Measurements from ENCODE around the gene RAB3GAP2.

RAB3GAP2 gene

DNA sequence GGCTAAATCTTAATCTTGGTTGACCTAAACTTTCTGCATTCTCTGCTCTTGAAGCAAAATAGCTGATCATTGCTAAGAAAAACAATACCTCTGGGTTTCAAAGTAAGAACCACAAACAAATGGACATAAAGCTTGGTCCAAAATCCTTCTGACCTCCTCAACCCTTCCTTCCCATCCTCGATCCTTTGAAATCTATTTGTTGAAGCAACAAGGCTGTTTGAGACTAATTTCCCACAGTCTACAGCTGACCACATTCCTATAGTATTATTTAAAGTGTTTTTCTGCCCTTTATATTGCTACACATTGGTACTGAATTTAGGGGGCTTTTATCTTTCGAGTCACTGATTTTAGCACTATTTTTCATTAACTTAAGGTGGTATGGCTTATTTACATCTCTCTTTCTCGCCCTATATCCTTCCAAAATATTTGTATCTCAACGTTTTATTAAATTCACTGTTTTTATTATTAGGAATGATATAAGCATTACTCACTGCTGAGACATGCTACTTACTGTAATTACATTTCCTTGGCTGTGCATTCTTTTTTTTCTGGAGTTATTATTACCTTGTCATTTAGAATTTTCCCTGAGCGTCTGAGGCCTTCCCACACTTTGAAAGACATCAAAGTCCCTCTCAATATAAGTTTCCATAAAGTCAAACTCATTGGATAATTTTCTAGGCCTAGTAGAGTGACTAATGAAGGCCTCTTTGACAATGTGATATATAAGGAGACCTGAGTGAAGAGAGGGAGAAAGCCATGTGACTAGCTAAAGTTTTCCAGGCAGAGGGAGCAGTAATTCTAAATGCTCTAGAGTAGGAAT lies 73.9 kb downstream of the RAB3GAP2 start:
- Histone ChIP-seq H3K27me3 (ENCODE audit: insufficient read depth, insufficient read length) (no peaks in the 10 kb centered on the region), H3K4me3 (ENCODE audit: insufficient read length, low read depth) (no peak overlapping the region), H3K9ac (ENCODE audit: insufficient read length, low read depth) (no peak overlapping the region), H3K9me3 (ENCODE audit: insufficient read depth, low read length) (no peaks in the 10 kb centered on the region), H3K4me1 (ENCODE audit: insufficient read depth, insufficient read length) (no peaks in the 10 kb centered on the region), H3K36me3 (ENCODE audit: insufficient read depth, insufficient read length, low read length) (peaks cover 70% of the 10 kb centered on the region)
- no peak for DNase-seq (ENCODE audit: low read depth, low spot score)
- no peak for TF ChIP-seq YY1 (IDR thresholded peaks at IDR 0.05; ENCODE audit: insufficient read depth, insufficient read length)
- TF ChIP-seq SUZ12 (IDR thresholded peaks at IDR 0.05; ENCODE audit: extremely low read depth, insufficient read depth, insufficient read length), result no peak
- TF ChIP-seq ZNF274 (IDR thresholded peaks at IDR 0.05; ENCODE audit: low read depth, low read length), result no peak

DNA sequence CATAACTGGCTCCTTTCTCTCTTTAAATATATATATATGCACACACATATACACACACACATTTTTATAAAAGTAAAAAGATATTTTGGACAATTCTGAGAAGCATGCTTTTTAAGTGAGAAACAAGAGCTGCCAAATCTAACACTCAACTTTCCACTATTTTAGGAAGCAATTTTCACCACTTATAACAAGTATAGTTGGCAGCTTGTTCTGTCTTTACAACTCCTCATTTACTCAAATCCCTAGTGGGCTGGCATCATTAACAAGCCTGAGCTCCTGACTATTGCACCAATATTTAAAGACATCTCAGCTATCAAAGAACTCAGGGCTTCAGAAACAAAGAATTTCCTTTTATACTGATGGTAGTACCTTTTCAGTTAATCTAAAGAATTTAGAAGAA lies 76.6 kb downstream of the RAB3GAP2 start:
- Histone ChIP-seq H3K4me1 (ENCODE audit: insufficient read depth, insufficient read length) (no peaks in the 10 kb centered on the region), H3K36me3 (ENCODE audit: insufficient read depth, insufficient read length, low read length) (peaks cover 71% of the 10 kb centered on the region), H3K4me3 (ENCODE audit: insufficient read length, low read depth) (no peak overlapping the region), H3K27me3 (ENCODE audit: insufficient read depth, insufficient read length) (no peaks in the 10 kb centered on the region), H3K9me3 (ENCODE audit: insufficient read depth, low read length) (no peaks in the 10 kb centered on the region), H3K9ac (ENCODE audit: insufficient read length, low read depth) (no peak overlapping the region)
- TF ChIP-seq SUZ12 (IDR thresholded peaks at IDR 0.05; ENCODE audit: extremely low read depth, insufficient read depth, insufficient read length) (no peak), ZNF274 (IDR thresholded peaks at IDR 0.05; ENCODE audit: low read depth, low read length) (no peak), YY1 (IDR thresholded peaks at IDR 0.05; ENCODE audit: insufficient read depth, insufficient read length) (no peak)
- DNase-seq (ENCODE audit: low read depth, low spot score), result no peak

DNA sequence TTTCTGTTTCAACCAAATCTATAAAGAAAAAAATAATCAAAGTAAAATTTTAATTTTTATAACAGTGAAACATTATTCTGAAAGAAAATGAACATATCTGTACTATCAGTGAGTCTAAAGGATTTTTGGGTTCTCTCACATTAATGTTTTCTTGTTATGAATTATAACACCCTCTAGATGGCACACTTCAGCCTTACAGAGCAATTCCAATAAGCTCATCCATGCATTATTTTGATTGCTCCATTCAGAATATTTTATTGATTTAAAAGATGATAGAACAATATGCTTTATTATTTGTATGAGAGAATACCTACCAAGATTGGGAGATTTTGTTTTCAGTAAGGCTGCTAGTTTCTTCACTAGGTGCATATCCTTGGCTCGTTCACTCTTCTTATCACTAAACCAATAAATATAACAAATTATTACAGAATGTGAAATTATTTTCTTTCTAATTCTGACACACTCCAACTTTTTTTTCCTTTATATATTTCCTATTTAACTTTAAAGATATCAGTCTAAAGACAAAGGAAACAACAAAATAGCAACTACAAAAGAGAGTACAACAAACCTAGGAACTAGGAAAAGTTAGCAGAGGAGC lies 82.4 kb downstream of the RAB3GAP2 start:
- DNase-seq (ENCODE audit: low read depth, low spot score), result no peak
- Histone ChIP-seq H3K4me1 (ENCODE audit: insufficient read depth, insufficient read length) (no peaks in the 10 kb centered on the region), H3K9me3 (ENCODE audit: insufficient read depth, low read length) (no peaks in the 10 kb centered on the region), H3K9ac (ENCODE audit: insufficient read length, low read depth) (no peak overlapping the region), H3K4me3 (ENCODE audit: insufficient read length, low read depth) (no peak overlapping the region), H3K27me3 (ENCODE audit: insufficient read depth, insufficient read length) (no peaks in the 10 kb centered on the region), H3K36me3 (ENCODE audit: insufficient read depth, insufficient read length, low read length) (peaks cover 85% of the 10 kb centered on the region)
- no peak for TF ChIP-seq YY1 (IDR thresholded peaks at IDR 0.05; ENCODE audit: insufficient read depth, insufficient read length)
- no peak for TF ChIP-seq SUZ12 (IDR thresholded peaks at IDR 0.05; ENCODE audit: extremely low read depth, insufficient read depth, insufficient read length)
- TF ChIP-seq ZNF274 (IDR thresholded peaks at IDR 0.05; ENCODE audit: low read depth, low read length), result no peak

DNA sequence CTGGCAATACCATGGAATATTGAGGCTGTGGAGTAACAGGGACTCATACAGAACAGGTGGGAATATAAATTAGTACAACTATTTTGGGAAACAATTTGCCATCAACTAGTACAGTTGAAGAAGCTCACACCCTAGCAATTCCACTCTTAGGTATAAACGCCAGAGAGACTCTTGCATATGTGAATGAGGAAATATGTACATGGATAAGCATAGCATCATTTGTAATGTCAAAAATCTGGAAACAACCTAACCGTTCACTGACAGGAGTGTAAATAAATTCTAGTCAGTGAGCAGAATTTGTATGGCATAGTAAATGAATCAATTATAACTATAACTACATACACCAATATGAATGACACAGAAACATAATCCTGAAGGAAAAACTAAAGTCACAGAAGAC lies 83.7 kb downstream of the RAB3GAP2 start:
- no peak overlapping the region for H3K9ac ChIP-seq (ENCODE audit: insufficient read length, low read depth)
- H3K36me3 ChIP-seq (ENCODE audit: insufficient read depth, insufficient read length, low read length), result peaks cover 79% of the 10 kb centered on the region

DNA sequence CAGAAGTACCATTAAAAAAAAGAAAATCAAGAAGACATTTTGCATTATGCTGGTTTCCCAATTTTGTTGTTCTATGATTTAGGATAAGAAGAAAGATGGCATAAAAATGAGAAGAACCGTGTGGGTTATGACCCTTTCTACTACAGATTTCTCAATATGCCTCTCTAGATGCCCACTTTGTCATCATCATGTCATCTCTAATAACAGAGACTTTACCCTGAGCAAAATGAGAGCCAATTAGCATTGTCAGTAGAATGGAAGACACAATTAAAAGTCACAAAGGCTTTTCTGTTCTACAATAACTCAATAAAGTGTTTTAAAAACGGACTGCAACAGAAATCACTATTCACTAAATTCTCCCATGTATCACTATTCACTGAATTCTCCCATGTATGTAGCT lies 85.5 kb downstream of the RAB3GAP2 start:
- Histone ChIP-seq H3K36me3 (ENCODE audit: insufficient read depth, insufficient read length, low read length) (peaks cover 75% of the 10 kb centered on the region), H3K9me3 (ENCODE audit: insufficient read depth, low read length) (no peaks in the 10 kb centered on the region), H3K27me3 (ENCODE audit: insufficient read depth, insufficient read length) (no peaks in the 10 kb centered on the region), H3K4me1 (ENCODE audit: insufficient read depth, insufficient read length) (no peaks in the 10 kb centered on the region), H3K9ac (ENCODE audit: insufficient read length, low read depth) (no peak overlapping the region), H3K4me3 (ENCODE audit: insufficient read length, low read depth) (no peak overlapping the region)
- DNase-seq (ENCODE audit: low read depth, low spot score), result no peak
- TF ChIP-seq YY1 (IDR thresholded peaks at IDR 0.05; ENCODE audit: insufficient read depth, insufficient read length), result no peak
- TF ChIP-seq ZNF274 (IDR thresholded peaks at IDR 0.05; ENCODE audit: low read depth, low read length), result no peak
- no peak for TF ChIP-seq SUZ12 (IDR thresholded peaks at IDR 0.05; ENCODE audit: extremely low read depth, insufficient read depth, insufficient read length)

More for the DNA sequence above, 83.7 kb downstream of the RAB3GAP2 start:
- Histone ChIP-seq H3K9me3 (ENCODE audit: insufficient read depth, low read length) (no peaks in the 10 kb centered on the region), H3K4me3 (ENCODE audit: insufficient read length, low read depth) (no peak overlapping the region), H3K27me3 (ENCODE audit: insufficient read depth, insufficient read length) (no peaks in the 10 kb centered on the region), H3K4me1 (ENCODE audit: insufficient read depth, insufficient read length) (no peaks in the 10 kb centered on the region)
- no peak for TF ChIP-seq ZNF274 (IDR thresholded peaks at IDR 0.05; ENCODE audit: low read depth, low read length)
- TF ChIP-seq YY1 (IDR thresholded peaks at IDR 0.05; ENCODE audit: insufficient read depth, insufficient read length), result no peak
- TF ChIP-seq SUZ12 (IDR thresholded peaks at IDR 0.05; ENCODE audit: extremely low read depth, insufficient read depth, insufficient read length), result no peak
- no peak for DNase-seq (ENCODE audit: low read depth, low spot score)

DNA sequence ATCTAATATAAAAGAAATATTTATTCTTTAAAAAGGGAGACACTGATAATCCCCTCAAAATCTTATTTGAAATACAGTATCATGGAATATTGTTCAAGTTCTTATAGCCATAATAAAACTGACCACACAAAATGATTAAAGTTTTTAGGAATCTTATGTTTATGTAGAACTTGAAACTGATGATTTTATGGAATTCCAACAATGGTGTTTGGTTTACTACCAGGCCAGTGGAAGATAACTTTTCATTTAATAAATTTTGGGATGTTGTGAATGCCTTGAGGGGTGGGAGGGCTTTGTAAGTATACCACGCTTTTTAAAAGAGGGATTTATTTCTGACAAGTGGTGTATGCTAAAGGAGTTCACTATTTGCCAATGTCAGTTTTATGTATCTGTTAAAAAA lies 87.7 kb downstream of the RAB3GAP2 start:
- H3K9me3 ChIP-seq (ENCODE audit: insufficient read depth, low read length), result no peaks in the 10 kb centered on the region
- H3K4me3 ChIP-seq (ENCODE audit: insufficient read length, low read depth), result no peak overlapping the region
- TF ChIP-seq ZNF274 (IDR thresholded peaks at IDR 0.05; ENCODE audit: low read depth, low read length) (no peak), SUZ12 (IDR thresholded peaks at IDR 0.05; ENCODE audit: extremely low read depth, insufficient read depth, insufficient read length) (no peak), YY1 (IDR thresholded peaks at IDR 0.05; ENCODE audit: insufficient read depth, insufficient read length) (no peak)
- no peak for DNase-seq (ENCODE audit: low read depth, low spot score)
- H3K9ac ChIP-seq (ENCODE audit: insufficient read length, low read depth), result no peak overlapping the region
- H3K27me3 ChIP-seq (ENCODE audit: insufficient read depth, insufficient read length), result no peaks in the 10 kb centered on the region
- H3K4me1 ChIP-seq (ENCODE audit: insufficient read depth, insufficient read length), result no peaks in the 10 kb centered on the region
- H3K36me3 ChIP-seq (ENCODE audit: insufficient read depth, insufficient read length, low read length), result peaks cover 68% of the 10 kb centered on the region

DNA sequence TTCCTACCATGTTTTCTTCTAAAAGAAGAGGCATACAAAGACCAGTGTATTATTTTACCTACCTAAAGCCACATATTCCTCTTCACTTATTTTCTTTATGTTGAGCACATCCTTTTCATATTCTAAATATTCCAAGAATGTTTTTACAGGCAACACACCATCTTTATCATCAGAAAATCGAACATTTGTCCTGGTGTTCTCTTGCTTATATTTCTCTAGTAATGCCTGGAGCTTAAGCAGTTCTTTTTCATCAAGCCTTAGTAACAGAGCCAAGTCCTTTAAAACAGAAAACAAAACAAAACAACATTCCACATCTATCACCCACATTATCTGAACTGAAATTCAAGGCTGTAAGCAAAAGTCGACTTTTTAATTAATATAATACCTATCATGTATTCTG lies 89.6 kb downstream of the RAB3GAP2 start:
- Histone ChIP-seq H3K9ac (ENCODE audit: insufficient read length, low read depth) (no peak overlapping the region), H3K36me3 (ENCODE audit: insufficient read depth, insufficient read length, low read length) (peaks cover 54% of the 10 kb centered on the region), H3K4me1 (ENCODE audit: insufficient read depth, insufficient read length) (no peaks in the 10 kb centered on the region), H3K4me3 (ENCODE audit: insufficient read length, low read depth) (no peak overlapping the region), H3K9me3 (ENCODE audit: insufficient read depth, low read length) (no peaks in the 10 kb centered on the region), H3K27me3 (ENCODE audit: insufficient read depth, insufficient read length) (no peaks in the 10 kb centered on the region)
- TF ChIP-seq YY1 (IDR thresholded peaks at IDR 0.05; ENCODE audit: insufficient read depth, insufficient read length) (no peak), ZNF274 (IDR thresholded peaks at IDR 0.05; ENCODE audit: low read depth, low read length) (no peak), SUZ12 (IDR thresholded peaks at IDR 0.05; ENCODE audit: extremely low read depth, insufficient read depth, insufficient read length) (no peak)
- no peak for DNase-seq (ENCODE audit: low read depth, low spot score)
